CD4-positive, alpha-beta T cell treated with Interleukin-6 at 100 ng/mL for 8 hours (primary cell): ENCODE measurements around the gene UAP1L1.

ENCODE experiments used
- DNase-seq: peaks from one replicate; pipeline ENCODE4 v3.0.0-alpha.2; 2020; ENCODE audit warnings: mixed read lengths, low spot score

UAP1L1 gene

DNA sequence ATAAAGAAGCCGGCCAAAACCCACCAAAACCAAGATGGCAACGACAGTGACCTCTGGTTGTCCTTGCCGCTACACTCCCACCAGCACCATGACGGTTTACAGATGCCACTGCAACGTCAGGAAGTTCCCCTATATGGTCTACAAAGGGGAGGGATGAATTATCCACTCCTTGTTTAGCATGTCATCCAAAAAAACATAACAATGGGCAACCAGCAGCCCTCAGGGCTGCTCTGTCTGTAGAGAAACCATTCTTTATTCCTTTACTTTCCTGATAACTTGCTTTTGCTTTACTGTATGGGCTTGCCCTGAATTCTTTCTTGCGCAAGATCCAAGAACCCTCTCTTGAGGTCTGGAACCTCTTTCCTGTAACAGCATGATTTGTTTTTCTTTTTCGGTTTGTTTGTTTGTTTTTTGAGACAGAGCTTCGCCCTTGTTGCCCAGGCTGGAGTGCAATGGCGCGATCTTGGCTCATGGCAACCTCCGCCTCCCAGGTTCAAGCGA lies 2.0 kb upstream of the UAP1L1 start:
- no peak for DNase-seq

DNA sequence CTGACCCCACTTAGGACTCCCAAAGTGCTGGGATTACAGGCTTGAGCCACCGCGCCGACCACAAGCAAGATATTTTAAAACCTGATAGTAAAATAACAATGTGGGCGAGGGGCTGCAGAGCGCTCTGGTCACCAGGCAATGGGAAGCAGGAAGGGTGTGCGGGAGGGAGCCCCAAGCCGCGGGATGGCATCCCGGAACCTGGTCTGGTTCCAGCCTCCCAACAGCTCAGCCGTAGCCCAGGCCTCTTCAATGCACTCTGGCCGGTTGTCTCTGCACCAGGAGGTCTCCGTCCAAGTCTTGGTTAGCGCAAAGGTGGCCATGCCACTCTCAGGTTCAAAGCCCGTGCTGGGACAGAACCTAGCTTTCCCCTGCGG lies 694 bp upstream of the UAP1L1 start:
- no peak for DNase-seq

GRCh38 chr9:137077758-137078693 lies 709 bp downstream of the UAP1L1 start:
- peak; percentile 19 for DNase-seq

DNA sequence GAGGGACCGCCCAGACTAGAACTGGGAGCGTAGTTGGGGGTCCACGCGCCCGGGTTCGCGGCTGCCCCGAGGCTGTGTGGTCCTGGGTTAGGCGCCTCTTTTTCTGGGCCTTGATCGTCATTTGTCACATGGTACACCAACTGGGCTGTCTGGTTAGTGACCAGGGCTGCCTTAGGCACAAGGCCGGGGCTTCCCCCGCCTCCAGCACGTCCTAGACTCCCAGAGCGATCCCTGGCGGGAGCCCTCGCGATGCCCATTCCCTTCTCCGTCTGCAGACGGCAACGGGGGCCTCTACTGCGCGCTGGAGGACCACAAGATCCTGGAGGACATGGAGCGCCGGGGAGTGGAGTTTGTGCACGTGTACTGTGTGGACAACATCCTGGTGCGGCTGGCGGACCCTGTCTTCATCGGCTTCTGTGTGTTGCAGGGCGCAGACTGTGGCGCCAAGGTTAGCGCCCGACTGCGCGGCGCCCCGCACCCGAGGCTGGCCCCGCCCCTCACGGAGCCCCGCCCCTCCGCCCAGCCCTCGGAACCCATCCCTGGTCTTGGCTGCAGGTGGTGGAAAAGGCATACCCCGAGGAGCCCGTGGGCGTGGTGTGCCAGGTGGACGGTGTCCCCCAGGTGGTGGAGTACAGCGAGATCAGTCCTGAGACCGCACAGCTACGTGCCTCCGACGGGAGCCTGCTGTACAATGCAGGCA lies 1.5 kb downstream of the UAP1L1 start:
- no peak for DNase-seq

DNA sequence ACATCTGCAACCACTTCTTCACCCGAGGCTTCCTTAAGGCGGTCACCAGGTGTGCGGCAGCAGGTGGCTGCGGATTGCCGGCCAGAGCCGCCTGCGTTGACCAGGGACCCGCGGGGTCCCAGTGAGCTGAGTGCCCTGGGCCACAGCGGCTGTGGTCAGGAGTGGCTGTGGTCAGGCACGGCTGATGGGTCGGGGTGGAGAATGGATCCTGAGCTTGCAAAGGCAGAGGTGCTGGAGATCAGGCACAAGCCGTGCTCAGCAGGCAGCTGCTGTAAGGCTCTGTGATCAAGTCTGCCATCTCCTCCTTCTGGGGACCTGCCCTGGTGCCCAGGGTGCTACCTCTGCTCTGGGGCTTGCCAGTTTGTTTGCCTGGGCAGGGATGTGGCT lies 2.1 kb downstream of the UAP1L1 start:
- DNase-seq: no peak

GRCh38 chr9:137080260-137081122 lies 3.2 kb downstream of the UAP1L1 start:
- DNase-seq: no peak

- DNase-seq: no peak
Observed at GRCh38 chr9:137082222-137082924, 5.1 kb downstream of the UAP1L1 start.

GRCh38 chr9:137082925-137083290 lies 5.6 kb downstream of the UAP1L1 start:
- no peak for DNase-seq

DNA sequence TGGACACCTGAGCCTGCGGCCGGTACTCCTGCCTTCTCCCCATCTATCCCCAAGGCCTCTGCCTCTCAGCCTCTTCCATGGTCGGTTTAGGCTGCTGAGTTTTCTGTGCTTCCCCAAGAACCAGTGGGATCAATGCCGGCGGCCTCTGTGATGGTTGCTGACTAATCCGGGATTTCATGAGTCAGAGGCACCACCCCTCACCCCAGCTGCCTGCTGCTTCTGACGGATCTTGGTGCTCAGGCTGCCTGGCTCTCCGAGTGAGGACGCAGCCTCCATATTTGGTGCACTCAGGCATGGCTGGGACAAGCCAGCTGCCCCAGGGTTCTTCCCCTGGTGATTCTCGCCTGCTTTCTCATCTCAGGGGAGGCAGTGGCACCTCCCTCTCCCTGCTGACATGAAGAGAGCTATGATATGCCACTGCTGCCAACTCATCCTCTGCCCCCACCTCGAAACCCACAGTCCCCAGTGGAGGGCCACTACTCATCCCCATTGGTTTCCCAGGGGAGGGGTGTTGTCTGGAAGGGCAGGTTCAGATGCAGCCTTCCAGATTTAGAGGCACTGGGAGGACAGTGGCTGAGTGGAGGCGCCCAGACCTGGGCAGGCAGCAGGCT lies 6.2 kb downstream of the UAP1L1 start:
- DNase-seq: no peak

DNA sequence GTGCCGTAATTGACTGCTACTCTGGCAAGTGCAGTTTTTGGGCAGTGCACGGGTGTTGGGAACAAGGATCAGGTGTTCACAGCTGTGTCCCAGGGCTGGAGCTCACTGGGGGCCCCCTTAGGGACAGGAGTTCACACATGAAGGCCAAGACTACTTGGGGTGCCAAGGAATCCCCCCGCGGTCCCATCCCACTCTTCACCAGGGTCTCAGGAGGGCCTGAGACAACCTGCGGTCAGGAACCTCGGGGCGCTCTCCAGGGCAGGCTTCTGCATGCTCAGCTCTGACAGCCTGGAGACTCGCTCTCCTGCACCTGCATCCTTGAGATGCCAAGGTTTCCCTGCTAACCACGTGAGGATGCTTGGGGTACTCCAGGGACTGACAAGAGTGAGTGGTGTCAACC lies 7.2 kb downstream of the UAP1L1 start:
- no peak for DNase-seq

GRCh38 chr9:137085920-137086530 lies 8.7 kb downstream of the UAP1L1 start:
- DNase-seq: no peak

DNA sequence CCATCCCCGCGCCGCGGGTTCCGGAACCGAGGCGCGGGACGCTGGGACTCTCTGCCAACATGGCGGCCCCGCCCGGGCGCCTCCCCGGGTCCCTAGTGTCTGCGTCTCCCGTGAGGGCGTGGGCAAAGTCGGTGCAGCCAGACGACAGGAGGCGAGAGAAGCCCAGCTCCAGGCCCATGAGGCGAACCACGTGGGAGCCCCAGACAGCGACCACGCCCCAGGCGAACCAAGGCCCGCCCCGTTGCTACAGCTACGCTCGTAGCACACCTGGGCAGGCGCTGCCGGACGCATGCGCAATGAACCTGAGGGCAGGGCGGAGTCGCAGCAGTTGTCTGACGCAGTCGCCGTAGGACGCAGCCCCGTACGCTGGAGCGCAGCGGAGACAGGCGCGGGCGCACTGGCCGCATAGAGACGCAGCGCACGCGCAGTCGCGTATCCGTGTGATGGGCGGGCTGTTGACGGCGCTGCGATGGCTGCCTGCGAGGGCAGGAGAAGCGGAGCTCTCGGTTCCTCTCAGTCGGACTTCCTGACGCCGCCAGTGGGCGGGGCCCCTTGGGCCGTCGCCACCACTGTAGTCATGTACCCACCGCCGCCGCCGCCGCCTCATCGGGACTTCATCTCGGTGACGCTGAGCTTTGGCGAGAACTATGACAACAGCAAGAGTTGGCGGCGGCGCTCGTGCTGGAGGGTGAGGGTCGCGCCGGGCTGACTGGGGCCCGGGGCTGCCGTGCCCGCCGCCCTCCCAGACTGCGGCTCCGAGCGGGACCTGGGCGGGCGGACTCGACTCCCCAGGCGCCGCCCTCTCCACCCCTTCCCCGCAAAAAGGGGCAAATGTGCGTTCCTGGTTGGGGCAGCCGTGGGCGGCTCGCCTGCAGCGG lies 9.5 kb downstream of the UAP1L1 start, which contains the start of gene MAN1B1:
Gene MAN1B1, plus strand, starts transcription at position 455 of the 878 bp plus-strand sequence. Its CDS starts 15 bp downstream, at position 470.
- DNase-seq: peak; percentile 100

GRCh38 chr9:137087409-137087925 lies 10.2 kb downstream of the UAP1L1 start:
- no peak for DNase-seq

GRCh38 chr9:137088121-137088520 lies 10.8 kb downstream of the UAP1L1 start:
- no peak for DNase-seq

DNA sequence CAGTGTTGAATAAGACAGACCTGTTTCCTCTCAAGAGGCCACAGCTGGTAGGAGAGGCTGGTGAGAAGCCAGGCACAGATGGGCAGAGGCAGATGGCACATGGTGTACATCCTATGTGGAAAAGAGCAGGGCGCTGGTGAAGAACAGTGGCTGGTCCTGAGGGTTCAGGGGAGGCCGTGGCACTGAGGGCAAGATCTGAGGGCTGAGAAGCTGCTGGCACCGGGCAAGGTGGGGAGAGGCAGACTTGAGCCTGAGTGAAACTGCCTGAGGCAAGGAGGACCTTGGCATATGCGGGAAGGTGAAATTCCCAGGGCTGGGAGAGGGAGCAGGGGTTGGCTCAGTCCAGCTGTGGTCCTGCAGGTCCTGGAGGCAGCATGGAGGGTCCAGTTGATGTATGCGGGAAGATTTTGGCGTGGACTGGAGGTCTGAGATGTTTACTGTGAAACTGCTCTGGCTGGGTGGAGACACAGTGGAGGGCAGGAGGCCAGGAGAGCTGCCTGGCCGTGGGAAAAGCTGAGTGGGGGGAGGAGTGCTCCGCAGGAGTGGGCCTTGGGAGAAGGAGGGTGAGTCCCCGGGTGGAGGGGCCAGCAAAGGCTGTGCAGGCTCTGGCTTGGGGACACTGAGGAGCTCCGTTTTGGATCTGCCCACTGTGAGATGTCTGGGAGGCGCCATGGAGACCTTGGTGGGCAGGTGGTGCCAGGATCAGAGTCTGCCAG lies 12.1 kb downstream of the UAP1L1 start:
- no peak for DNase-seq

GRCh38 chr9:137095664-137096517 lies 18.6 kb downstream of the UAP1L1 start:
- DNase-seq: peak; percentile 89

DNA sequence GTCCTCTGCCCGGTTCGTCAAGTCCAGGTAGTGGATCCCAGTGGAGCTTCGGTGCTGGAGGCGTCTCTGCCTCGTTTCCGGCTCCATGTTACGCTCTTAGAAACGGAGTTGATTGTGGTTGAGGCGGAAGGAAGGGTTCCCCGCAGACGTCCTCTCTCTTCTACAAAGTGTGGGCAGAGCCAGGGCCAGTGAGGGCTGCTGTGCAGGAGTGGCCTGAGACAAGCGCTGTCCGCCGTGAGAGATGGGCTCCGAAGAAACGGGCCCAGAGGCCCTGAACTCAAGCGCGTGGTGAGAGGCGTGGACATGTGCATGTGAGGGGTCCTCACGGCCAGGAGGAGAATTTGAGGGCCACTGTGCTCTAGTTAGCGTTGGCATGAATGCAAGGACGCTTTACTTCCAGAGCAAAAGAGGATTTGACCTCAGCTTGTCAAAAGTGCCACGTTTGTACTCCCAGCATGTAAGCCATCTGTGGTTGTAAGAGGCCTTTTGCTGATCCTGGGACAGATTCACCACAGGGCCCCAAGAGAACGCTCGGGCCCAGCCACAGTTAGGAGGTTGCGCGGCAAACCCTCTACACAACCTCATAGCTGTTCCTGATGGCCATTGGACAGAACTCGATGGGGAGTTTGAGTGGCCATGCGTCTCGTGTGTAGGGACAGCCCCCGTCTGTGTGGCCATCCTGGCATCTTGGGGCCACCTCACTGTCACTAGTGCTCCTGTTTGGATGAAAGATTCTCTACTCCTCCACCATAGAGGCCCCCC lies 19.6 kb downstream of the UAP1L1 start:
- DNase-seq: no peak
